Measurements from ENCODE around the gene DYRK1B.

Gene DYRK1B

DNA sequence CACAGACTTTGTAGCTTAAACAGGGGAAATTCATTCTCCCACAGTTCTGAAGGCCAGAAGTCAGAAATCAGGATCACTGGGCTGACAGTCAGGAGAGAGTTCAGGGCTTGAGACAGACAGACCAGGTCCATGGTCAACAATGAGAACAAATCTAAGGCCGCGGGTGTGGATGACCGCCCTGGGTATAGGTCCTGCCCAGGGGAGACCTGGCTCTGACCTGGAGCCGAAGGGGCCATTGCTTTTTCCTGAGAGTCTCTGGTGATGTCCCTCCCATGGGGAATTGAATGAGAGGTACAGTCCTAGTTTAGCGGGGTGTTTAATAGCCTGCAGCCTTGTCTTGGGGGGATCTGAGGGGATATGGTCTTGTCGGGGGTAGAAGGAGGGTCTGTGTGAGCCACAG, 37.4 kb upstream of the DYRK1B start:
- Mint-ChIP-seq H3K9me3 (no peaks in the 10 kb centered on the region), H3K27me3 (peaks cover 21% of the 10 kb centered on the region), H3K27ac (no peak overlapping the region), H3K4me3 (no peak overlapping the region), H3K36me3 (ENCODE audit: low read depth) (no peaks in the 10 kb centered on the region), H3K4me1 (ENCODE audit: low read depth) (no peaks in the 10 kb centered on the region)
- intact Hi-C loops (cut with micrococcal nuclease), result no loop called here

DNA sequence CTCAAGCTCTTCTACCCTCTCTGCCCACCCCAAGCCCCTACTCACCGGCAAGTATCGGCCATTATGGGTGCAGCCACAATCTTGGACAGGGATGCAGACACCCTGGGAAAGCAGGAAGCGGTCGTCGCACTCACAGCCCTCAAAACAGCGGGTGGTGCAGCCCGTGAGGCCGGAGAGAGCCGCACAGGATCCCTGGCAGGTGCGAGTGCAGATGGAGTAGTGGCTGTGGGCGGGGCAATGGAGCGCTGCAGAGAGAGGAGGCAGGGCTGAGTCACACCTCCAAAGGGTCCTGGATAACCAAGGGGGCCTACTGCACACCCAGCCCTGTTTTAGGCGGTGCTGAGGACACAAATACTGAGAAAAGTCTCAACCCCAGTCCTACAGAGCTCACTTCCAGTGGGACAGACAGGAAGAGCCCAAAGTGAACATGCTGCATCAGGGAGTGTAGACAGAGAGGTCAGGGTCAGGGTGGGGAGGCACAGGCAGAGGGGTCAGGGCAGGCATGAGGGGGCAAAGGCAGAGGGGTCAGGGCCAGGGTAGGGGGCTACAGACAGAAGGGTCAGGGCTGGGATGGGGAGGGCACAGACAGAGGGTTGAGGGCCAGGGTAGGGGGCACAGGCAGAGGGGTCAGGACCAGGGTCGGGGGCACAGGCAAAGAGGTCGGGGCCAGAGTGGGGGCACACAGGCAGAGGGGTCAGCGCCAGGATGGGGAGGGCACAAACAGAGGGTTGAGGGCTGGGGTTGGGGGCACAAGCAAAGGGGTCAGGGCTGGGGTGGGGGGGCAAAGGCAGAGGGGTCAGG, 36.4 kb upstream of the DYRK1B start:
- no peak overlapping the region for H3K27ac Mint-ChIP-seq
- H3K27me3 Mint-ChIP-seq, result peaks cover 12% of the 10 kb centered on the region
- H3K4me3 Mint-ChIP-seq, result no peak overlapping the region
- intact Hi-C loops (cut with micrococcal nuclease), result no loop called here
- no peaks in the 10 kb centered on the region for H3K9me3 Mint-ChIP-seq
- H3K36me3 Mint-ChIP-seq (ENCODE audit: low read depth), result no peaks in the 10 kb centered on the region
- H3K4me1 Mint-ChIP-seq (ENCODE audit: low read depth), result no peaks in the 10 kb centered on the region

- Mint-ChIP-seq H3K9me3 (no peaks in the 10 kb centered on the region), H3K4me1 (ENCODE audit: low read depth) (no peaks in the 10 kb centered on the region), H3K36me3 (ENCODE audit: low read depth) (no peaks in the 10 kb centered on the region), H3K4me3 (no peak overlapping the region), H3K27me3 (peaks cover 14% of the 10 kb centered on the region), H3K27ac (no peak overlapping the region)
- intact Hi-C loops (cut with micrococcal nuclease), result no loop called here
These were observed 34.0 kb upstream of the DYRK1B start for GRCh38 chr19:39867952-39868351.

GRCh38 chr19:39867133-39867532, 33.2 kb upstream of the DYRK1B start:
- Mint-ChIP-seq H3K9me3 (no peaks in the 10 kb centered on the region), H3K4me1 (ENCODE audit: low read depth) (no peaks in the 10 kb centered on the region), H3K27ac (no peak overlapping the region), H3K36me3 (ENCODE audit: low read depth) (no peaks in the 10 kb centered on the region), H3K4me3 (no peak overlapping the region), H3K27me3 (peaks cover 14% of the 10 kb centered on the region)
- intact Hi-C loops (cut with micrococcal nuclease), result no loop called here

- Mint-ChIP-seq H3K27ac (no peak overlapping the region), H3K9me3 (no peaks in the 10 kb centered on the region)
These were observed 32.0 kb upstream of the DYRK1B start for GRCh38 chr19:39865953-39866352.

DNA sequence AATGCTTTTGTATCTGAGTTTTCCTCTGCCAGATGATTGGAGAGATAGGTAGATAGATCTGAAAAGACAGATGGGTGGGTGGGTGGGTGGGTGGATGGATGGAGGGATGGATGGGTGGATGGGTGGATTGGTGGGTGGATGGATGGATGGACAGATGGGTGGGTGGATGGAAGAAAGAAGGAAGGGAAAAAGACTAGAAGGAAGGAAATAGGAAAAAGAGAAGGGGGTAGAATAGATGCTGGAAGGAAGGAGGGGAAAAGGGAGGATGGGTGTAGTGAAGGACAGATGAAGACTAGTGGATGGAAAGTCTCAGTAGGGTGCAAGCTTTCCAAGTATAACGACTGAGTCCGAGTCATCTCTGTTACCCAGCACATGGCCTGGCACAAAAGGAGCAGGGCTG, 31.2 kb upstream of the DYRK1B start:
- H3K4me1 Mint-ChIP-seq (ENCODE audit: low read depth), result no peaks in the 10 kb centered on the region
- intact Hi-C loops (cut with micrococcal nuclease), result no loop called here
- no peak overlapping the region for H3K27ac Mint-ChIP-seq
- H3K27me3 Mint-ChIP-seq, result peaks cover 15% of the 10 kb centered on the region
- no peaks in the 10 kb centered on the region for H3K9me3 Mint-ChIP-seq
- no peak overlapping the region for H3K4me3 Mint-ChIP-seq
- no peaks in the 10 kb centered on the region for H3K36me3 Mint-ChIP-seq (ENCODE audit: low read depth)

More at GRCh38 chr19:39865953-39866352, 32.0 kb upstream of the DYRK1B start:
- intact Hi-C loops (cut with micrococcal nuclease), result no loop called here
- Mint-ChIP-seq H3K4me1 (ENCODE audit: low read depth) (no peaks in the 10 kb centered on the region), H3K27me3 (peaks cover 14% of the 10 kb centered on the region), H3K36me3 (ENCODE audit: low read depth) (no peaks in the 10 kb centered on the region), H3K4me3 (no peak overlapping the region)

DNA sequence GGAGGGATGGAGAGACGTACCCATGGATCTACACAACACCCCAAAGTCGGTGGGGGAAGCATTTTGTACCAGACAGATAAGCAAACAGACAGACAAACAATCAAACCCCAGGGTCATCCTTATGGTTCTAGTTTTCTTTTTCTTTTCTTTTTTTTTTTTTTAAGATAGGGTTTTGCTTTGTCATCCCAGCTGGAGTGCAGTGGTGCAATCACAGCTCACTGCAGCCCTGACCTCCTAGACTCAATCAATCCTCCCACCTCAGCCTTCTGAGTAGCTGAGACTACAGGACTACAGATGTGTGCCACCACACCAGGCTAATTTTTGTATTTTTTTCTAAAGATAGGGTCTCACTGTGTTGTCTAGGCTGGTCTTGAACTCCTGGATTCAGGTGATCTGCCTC, 30.2 kb upstream of the DYRK1B start:
- H3K4me3 Mint-ChIP-seq, result no peak overlapping the region
- H3K4me1 Mint-ChIP-seq (ENCODE audit: low read depth), result no peaks in the 10 kb centered on the region
- no peaks in the 10 kb centered on the region for H3K9me3 Mint-ChIP-seq
- peaks cover 15% of the 10 kb centered on the region for H3K27me3 Mint-ChIP-seq
- H3K36me3 Mint-ChIP-seq (ENCODE audit: low read depth), result no peaks in the 10 kb centered on the region
- intact Hi-C loops (cut with micrococcal nuclease), result no loop called here
- H3K27ac Mint-ChIP-seq, result no peak overlapping the region

- Mint-ChIP-seq H3K27me3 (peaks cover 18% of the 10 kb centered on the region), H3K4me1 (ENCODE audit: low read depth) (no peaks in the 10 kb centered on the region), H3K36me3 (ENCODE audit: low read depth) (no peaks in the 10 kb centered on the region), H3K27ac (no peak overlapping the region), H3K4me3 (no peak overlapping the region), H3K9me3 (no peaks in the 10 kb centered on the region)
- intact Hi-C loops (cut with micrococcal nuclease), result no loop called here
These were observed 24.6 kb upstream of the DYRK1B start for GRCh38 chr19:39858541-39858940.

DNA sequence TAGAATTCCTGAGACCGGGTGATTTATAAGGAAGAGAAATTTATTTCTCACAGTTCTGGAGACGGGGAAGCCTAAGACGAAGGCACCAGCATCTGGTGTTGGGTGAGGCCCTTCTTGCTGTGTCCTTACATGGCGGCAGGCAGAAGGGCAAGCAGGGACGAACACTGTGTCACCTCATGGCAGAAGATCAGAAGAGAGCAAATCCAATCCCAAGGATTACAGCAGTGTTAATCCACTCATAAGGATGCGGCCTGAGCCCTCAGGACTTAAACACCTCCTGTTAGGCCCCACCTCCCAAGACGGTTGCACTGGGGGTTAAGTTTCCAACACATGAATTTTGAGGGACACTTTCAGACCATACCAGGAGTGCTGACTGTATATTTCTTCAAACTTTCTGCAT, 18.9 kb upstream of the DYRK1B start:
- Mint-ChIP-seq H3K36me3 (ENCODE audit: low read depth) (no peaks in the 10 kb centered on the region), H3K27ac (no peak overlapping the region), H3K4me3 (no peak overlapping the region), H3K4me1 (ENCODE audit: low read depth) (no peaks in the 10 kb centered on the region), H3K9me3 (no peaks in the 10 kb centered on the region), H3K27me3 (peaks cover 22% of the 10 kb centered on the region)
- intact Hi-C loops (cut with micrococcal nuclease), result no loop called here

DNA sequence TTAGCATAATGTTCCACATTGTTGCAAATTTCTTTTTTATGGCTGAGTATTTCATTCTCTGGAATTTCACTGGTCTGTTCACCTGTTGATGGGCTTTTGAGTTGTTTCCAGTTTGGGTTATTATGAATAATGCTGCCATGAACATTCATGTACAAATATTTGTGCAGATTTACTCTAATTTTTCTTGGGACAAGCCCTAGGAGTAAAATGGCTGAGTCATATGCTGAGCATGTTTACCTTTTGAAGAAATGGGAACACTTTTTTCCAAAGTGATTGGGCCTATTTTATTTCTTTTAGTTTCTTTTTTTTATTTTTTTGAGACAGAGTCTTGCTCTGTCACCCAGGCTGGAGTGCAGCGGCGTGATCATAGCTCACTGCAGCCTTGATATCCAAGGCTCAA, 16.9 kb upstream of the DYRK1B start:
- H3K36me3 Mint-ChIP-seq (ENCODE audit: low read depth), result peaks cover 3% of the 10 kb centered on the region
- H3K9me3 Mint-ChIP-seq, result no peaks in the 10 kb centered on the region
- no peak overlapping the region for H3K27ac Mint-ChIP-seq
- H3K4me3 Mint-ChIP-seq, result no peak overlapping the region
- peaks cover 21% of the 10 kb centered on the region for H3K27me3 Mint-ChIP-seq
- H3K4me1 Mint-ChIP-seq (ENCODE audit: low read depth), result peaks cover 12% of the 10 kb centered on the region
- intact Hi-C loops (cut with micrococcal nuclease), result no loop called here

GRCh38 chr19:39848392-39848791, 14.4 kb upstream of the DYRK1B start:
- Mint-ChIP-seq H3K4me3 (no peak overlapping the region), H3K9me3 (no peaks in the 10 kb centered on the region), H3K27me3 (peaks cover 11% of the 10 kb centered on the region), H3K27ac (no peak overlapping the region), H3K36me3 (ENCODE audit: low read depth) (peaks cover 6% of the 10 kb centered on the region), H3K4me1 (ENCODE audit: low read depth) (peaks cover 35% of the 10 kb centered on the region)
- intact Hi-C loops (cut with micrococcal nuclease), result loop anchor here (10.0 kb wide), 2 partner anchors 294 to 946 kb away; partner anchors contain the start of gene EGLN2

- H3K27me3 Mint-ChIP-seq, result peaks cover 9% of the 10 kb centered on the region
- H3K9me3 Mint-ChIP-seq, result no peaks in the 10 kb centered on the region
- H3K27ac Mint-ChIP-seq, result peak overlapping the region; percentile 86
- intact Hi-C loops (cut with micrococcal nuclease), result loop anchor here (10.0 kb wide), 2 partner anchors 293 to 947 kb away; partner anchors contain the start of gene EGLN2
- H3K4me1 Mint-ChIP-seq (ENCODE audit: low read depth), result peaks cover 43% of the 10 kb centered on the region
- no peak overlapping the region for H3K4me3 Mint-ChIP-seq
- H3K36me3 Mint-ChIP-seq (ENCODE audit: low read depth), result peaks cover 6% of the 10 kb centered on the region
These were observed 13.6 kb upstream of the DYRK1B start for GRCh38 chr19:39847525-39847924.

- H3K27me3 Mint-ChIP-seq, result peaks cover 9% of the 10 kb centered on the region
- peaks cover 46% of the 10 kb centered on the region for H3K4me1 Mint-ChIP-seq (ENCODE audit: low read depth)
- H3K27ac Mint-ChIP-seq, result peak overlapping the region; percentile 86
- no peaks in the 10 kb centered on the region for H3K9me3 Mint-ChIP-seq
- intact Hi-C loops (cut with micrococcal nuclease), result loop anchor here (10.0 kb wide), 2 partner anchors 292 to 948 kb away; partner anchors contain the start of gene EGLN2
- H3K4me3 Mint-ChIP-seq, result peak overlapping the region; percentile 87
- peaks cover 6% of the 10 kb centered on the region for H3K36me3 Mint-ChIP-seq (ENCODE audit: low read depth)
These were observed 12.9 kb upstream of the DYRK1B start for GRCh38 chr19:39846678-39847486.
